Measurements from ENCODE around the gene ANKRD42. TPM values are rescaled to one million over a fixed set of nuclear protein-coding genes. Genes with fewer than 3 reads are reported as not detected.
A peak's percentile ranks its signal among the peaks of the same experiment; 100 is the strongest.

Gene ANKRD42
- total and polyA plus RNA-seq, 9 of the 15 experiments (the other 6 are each of a cell fraction or from before 2014, with no cell fraction given) = 2.8 to 9.1 (median 6.1) TPM

DNA sequence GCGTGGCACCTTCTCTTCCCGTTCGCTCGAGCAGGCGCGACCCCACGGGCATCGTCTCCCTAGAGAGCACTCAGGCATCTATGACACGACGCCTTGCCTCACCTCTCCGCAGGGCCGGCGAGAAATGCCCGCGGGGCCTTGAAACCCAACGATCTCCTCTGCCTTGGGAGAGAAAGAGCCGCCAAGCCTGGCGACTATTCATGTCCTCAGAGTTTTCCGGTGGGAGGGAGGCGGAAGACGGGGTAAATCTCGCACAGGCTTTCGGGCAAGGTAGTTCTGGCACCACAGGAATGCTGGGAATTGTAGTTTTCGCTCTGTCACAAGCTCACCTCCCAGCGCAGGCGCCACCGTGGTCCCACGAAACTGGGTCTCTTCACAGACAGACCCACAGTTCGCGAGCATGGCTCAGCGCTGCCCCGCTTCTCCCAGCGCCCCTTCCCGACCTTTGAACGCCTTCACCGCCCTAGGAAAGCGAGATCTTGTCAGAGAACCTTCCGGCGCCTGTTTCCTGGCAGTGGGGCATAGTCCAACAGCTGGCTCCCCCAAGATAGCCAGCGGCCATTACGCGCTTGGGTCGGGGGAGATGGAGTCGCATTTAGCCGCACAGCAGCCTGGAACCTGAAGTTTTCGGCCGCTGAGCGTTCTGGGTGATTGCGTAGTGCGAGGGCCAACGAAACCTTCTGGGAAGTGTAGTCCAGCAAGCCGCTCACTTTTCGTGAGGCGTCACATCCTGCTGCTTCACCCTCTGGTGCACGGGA, 92.4 kb downstream of the ANKRD42 start, which contains the start of gene CCDC90B (continued):
- no peak for TF ChIP-seq BMI1 (IDR thresholded peaks at IDR 0.05; ENCODE audit: low read length)
- no peak for TF ChIP-seq SRSF9 (IDR thresholded peaks at IDR 0.05; ENCODE audit: borderline replicate concordance, low read depth, low read length)
- no peak for TF ChIP-seq PYGO2 (tag; IDR thresholded peaks at IDR 0.05)
- TF ChIP-seq TSC22D4 (tag; IDR thresholded peaks at IDR 0.05) = no peak
- TF ChIP-seq DNMT1 (IDR thresholded peaks at IDR 0.05) = no peak
- TF ChIP-seq CBX5 (IDR thresholded peaks at IDR 0.05; ENCODE audit: borderline replicate concordance, low read depth) = no peak
- TF ChIP-seq JUND (IDR thresholded peaks at IDR 0.05; ENCODE audit: borderline replicate concordance, low read depth, low read length) = peak; percentile 85
- peak; percentile 66; the same call in 1 of the 3 replicates for TF ChIP-seq JUND (tag; IDR thresholded peaks at IDR 0.05; ENCODE audit: borderline replicate concordance, low read depth, low read length)
- TF ChIP-seq, protein P1, sequence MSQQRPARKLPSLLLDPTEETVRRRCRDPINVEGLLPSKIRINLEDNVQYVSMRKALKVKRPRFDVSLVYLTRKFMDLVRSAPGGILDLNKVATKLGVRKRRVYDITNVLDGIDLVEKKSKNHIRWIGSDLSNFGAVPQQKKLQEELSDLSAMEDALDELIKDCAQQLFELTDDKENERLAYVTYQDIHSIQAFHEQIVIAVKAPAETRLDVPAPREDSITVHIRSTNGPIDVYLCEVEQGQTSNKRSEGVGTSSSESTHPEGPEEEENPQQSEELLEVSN (IDR thresholded peaks at IDR 0.05; ENCODE audit: borderline replicate concordance in 1 of 2, extremely low read depth in 1 of 2, insufficient read depth in 1 of 2, insufficient read length in 1 of 2, low read depth in 1 of 2, low read length in 1 of 2, poor library complexity in 1 of 2, severe bottlenecking in 1 of 2) = peak in 1 of 2 experiments; percentile 54
- TF ChIP-seq SREBF1 (IDR thresholded peaks at IDR 0.05; ENCODE audit: borderline replicate concordance, low read depth, low read length) = no peak
- no peak for TF ChIP-seq ZNF77 (CRISPR knock-in tag; IDR thresholded peaks at IDR 0.05)
- TF ChIP-seq ERF (CRISPR knock-in tag; IDR thresholded peaks at IDR 0.05) = peak; percentile 86; the same call in 1 of the 2 replicates
- TF ChIP-seq BRCA1 (IDR thresholded peaks at IDR 0.05) = no peak
- TF ChIP-seq BRCA1 (CRISPR knock-in tag; IDR thresholded peaks at IDR 0.05) = no peak
- TF ChIP-seq, protein P2, sequence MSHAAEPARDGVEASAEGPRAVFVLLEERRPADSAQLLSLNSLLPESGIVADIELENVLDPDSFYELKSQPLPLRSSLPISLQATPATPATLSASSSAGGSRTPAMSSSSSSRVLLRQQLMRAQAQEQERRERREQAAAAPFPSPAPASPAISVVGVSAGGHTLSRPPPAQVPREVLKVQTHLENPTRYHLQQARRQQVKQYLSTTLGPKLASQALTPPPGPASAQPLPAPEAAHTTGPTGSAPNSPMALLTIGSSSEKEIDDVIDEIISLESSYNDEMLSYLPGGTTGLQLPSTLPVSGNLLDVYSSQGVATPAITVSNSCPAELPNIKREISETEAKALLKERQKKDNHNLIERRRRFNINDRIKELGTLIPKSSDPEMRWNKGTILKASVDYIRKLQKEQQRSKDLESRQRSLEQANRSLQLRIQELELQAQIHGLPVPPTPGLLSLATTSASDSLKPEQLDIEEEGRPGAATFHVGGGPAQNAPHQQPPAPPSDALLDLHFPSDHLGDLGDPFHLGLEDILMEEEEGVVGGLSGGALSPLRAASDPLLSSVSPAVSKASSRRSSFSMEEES (CRISPR knock-in tag; IDR thresholded peaks at IDR 0.05) = no peak
- TF ChIP-seq ZNF24 (IDR thresholded peaks at IDR 0.05) = 0 out of 2 replicates have a peak, but pooled peaks have one; percentile 9
- peak in 1 of 2 experiments; percentile 77; a peak in 1 of 4 replicates for TF ChIP-seq FOXA3 (CRISPR knock-in tag; conservative IDR thresholded peaks at IDR 0.05 in 1 of 2, IDR thresholded peaks at IDR 0.05 in 1 of 2)
- peak; percentile 88 for TF ChIP-seq POLR2AphosphoS2 (IDR thresholded peaks at IDR 0.05; ENCODE audit: low read length)
- TF ChIP-seq PCBP2 (IDR thresholded peaks at IDR 0.05; ENCODE audit: low read depth, low read length, poor library complexity, severe bottlenecking) = no peak
- no peak for TF ChIP-seq FOSL1 (tag; conservative IDR thresholded peaks at IDR 0.05)
- TF ChIP-seq, protein P3, sequence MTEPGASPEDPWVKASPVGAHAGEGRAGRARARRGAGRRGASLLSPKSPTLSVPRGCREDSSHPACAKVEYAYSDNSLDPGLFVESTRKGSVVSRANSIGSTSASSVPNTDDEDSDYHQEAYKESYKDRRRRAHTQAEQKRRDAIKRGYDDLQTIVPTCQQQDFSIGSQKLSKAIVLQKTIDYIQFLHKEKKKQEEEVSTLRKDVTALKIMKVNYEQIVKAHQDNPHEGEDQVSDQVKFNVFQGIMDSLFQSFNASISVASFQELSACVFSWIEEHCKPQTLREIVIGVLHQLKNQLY (CRISPR knock-in tag; conservative IDR thresholded peaks at IDR 0.05) = no peak
- TF ChIP-seq ARID1B (IDR thresholded peaks at IDR 0.05) = peak; percentile 64
- TF ChIP-seq EP300 (IDR thresholded peaks at IDR 0.05; ENCODE audit: low read length) = no peak
- TF ChIP-seq NCOA2 (IDR thresholded peaks at IDR 0.05; ENCODE audit: partially characterized antibody in 2 of 2) = no peak
- TF ChIP-seq SMARCA4 (IDR thresholded peaks at IDR 0.05) = no peak
- no peak for TF ChIP-seq MAFK (IDR thresholded peaks at IDR 0.05; ENCODE audit: low read length)
- TF ChIP-seq LARP7 (IDR thresholded peaks at IDR 0.05) = no peak
